ENCODE measurements around the gene NUAK2. TPM values are rescaled to one million over a fixed set of nuclear protein-coding genes. Genes with fewer than 3 reads are reported as not detected.
"Not testable (repeated sequence)": the region's sequence is repeated elsewhere in the genome, so short reads cannot be mapped to it uniquely, and the experiment has no call there.

The NUAK2 gene
- total and polyA plus RNA-seq, 2 donors from 2014 or later, result 15.1 to 19.4 TPM

DNA sequence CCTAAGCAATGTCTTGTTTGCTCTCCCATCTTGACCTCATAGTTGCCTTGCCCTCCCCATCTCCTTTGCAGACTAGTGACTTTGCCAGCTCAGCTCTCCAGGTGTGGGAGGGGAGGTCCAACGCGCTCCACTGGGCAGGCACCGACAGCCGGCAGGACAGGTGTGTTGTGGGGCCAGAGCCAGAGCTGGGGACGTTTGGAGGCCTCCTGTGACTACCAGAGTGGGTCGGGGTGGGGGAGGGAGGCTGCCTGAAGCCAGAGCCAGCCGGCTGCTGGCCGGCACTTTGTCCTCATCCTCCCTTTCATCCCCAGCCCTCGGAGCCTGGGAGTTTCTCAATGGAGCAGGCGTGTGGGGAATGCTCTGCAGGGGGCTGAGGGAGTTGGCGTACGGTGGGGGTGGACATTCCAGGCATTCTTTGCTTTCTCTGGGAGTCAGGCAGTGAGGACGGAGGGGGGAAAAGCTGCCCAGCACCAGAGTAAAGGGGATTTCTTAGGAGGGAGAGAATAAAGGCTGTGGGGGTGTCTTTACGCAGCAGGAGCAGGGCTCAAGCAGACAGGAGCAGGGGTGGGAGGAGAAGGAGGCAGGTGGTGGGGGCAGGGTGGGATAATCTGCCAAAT lies 20.2 kb downstream of the NUAK2 start:
- no peak for FAIRE-seq
- peak overlapping the region in 1 of 3 donors; percentile 81 for H3K9ac ChIP-seq (ENCODE audit: low read length in 3 of 3)
- H3K4me3 ChIP-seq (ENCODE audit: low read length in 3 of 3), result no peak overlapping the region

GRCh38 chr1:205300149-205300548 lies 21.4 kb downstream of the NUAK2 start:
- FAIRE-seq, result no peak
- Histone ChIP-seq H3K4me1 (ENCODE audit: control insufficient read depth in 2 of 3, insufficient read depth in 2 of 3, low read depth in 1 of 3, low read length in 3 of 3) (peaks cover 5 to 47% (median 22%) of the 10 kb centered on the region in 3 donors), H3K36me3 (ENCODE audit: control insufficient read depth in 2 of 3, insufficient read depth in 3 of 3, low read length in 3 of 3) (peaks cover 0 to 21% (median 13%) of the 10 kb centered on the region in 3 donors), H3K9me3 (ENCODE audit: control insufficient read depth in 2 of 3, insufficient read depth in 1 of 3, low read length in 3 of 3) (no peaks in the 10 kb centered on the region), H3K27me3 (ENCODE audit: control insufficient read depth, insufficient read depth, low read length) (no peaks in the 10 kb centered on the region), H3K4me3 (ENCODE audit: low read length in 3 of 3) (no peak overlapping the region), H3K27ac (ENCODE audit: low read depth in 2 of 2, low read length in 2 of 2) (peak overlapping the region; percentile 41 to 66), H3K9ac (ENCODE audit: low read length in 3 of 3) (peak overlapping the region in 1 of 3 donors; percentile 5)
- intact Hi-C loops (cut with DNase I), result no loop called here
- TF ChIP-seq, protein P1, sequence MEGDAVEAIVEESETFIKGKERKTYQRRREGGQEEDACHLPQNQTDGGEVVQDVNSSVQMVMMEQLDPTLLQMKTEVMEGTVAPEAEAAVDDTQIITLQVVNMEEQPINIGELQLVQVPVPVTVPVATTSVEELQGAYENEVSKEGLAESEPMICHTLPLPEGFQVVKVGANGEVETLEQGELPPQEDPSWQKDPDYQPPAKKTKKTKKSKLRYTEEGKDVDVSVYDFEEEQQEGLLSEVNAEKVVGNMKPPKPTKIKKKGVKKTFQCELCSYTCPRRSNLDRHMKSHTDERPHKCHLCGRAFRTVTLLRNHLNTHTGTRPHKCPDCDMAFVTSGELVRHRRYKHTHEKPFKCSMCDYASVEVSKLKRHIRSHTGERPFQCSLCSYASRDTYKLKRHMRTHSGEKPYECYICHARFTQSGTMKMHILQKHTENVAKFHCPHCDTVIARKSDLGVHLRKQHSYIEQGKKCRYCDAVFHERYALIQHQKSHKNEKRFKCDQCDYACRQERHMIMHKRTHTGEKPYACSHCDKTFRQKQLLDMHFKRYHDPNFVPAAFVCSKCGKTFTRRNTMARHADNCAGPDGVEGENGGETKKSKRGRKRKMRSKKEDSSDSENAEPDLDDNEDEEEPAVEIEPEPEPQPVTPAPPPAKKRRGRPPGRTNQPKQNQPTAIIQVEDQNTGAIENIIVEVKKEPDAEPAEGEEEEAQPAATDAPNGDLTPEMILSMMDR (IDR thresholded peaks at IDR 0.05; ENCODE audit: borderline replicate concordance, extremely low read depth, insufficient read depth), result no peak
- DNase-seq, result no peak

More for the DNA sequence above, 20.2 kb downstream of the NUAK2 start:
- peak; percentile 97 to 98 (median 97) for DNase-seq
- H3K9me3 ChIP-seq (ENCODE audit: control insufficient read depth in 2 of 3, insufficient read depth in 1 of 3, low read length in 3 of 3), result no peaks in the 10 kb centered on the region
- TF ChIP-seq, protein P1 (IDR thresholded peaks at IDR 0.05; ENCODE audit: borderline replicate concordance, extremely low read depth, insufficient read depth), result no peak
- peaks cover 0 to 29% (median 16%) of the 10 kb centered on the region in 3 donors for H3K36me3 ChIP-seq (ENCODE audit: control insufficient read depth in 2 of 3, insufficient read depth in 3 of 3, low read length in 3 of 3)
- intact Hi-C loops (cut with DNase I), result no loop called here
- peak overlapping the region; percentile 83 to 94 for H3K27ac ChIP-seq (ENCODE audit: low read depth in 2 of 2, low read length in 2 of 2)
- H3K27me3 ChIP-seq (ENCODE audit: control insufficient read depth, insufficient read depth, low read length), result no peaks in the 10 kb centered on the region
- H3K4me1 ChIP-seq (ENCODE audit: control insufficient read depth in 2 of 3, insufficient read depth in 2 of 3, low read depth in 1 of 3, low read length in 3 of 3), result peaks cover 5 to 39% (median 24%) of the 10 kb centered on the region in 3 donors

DNA sequence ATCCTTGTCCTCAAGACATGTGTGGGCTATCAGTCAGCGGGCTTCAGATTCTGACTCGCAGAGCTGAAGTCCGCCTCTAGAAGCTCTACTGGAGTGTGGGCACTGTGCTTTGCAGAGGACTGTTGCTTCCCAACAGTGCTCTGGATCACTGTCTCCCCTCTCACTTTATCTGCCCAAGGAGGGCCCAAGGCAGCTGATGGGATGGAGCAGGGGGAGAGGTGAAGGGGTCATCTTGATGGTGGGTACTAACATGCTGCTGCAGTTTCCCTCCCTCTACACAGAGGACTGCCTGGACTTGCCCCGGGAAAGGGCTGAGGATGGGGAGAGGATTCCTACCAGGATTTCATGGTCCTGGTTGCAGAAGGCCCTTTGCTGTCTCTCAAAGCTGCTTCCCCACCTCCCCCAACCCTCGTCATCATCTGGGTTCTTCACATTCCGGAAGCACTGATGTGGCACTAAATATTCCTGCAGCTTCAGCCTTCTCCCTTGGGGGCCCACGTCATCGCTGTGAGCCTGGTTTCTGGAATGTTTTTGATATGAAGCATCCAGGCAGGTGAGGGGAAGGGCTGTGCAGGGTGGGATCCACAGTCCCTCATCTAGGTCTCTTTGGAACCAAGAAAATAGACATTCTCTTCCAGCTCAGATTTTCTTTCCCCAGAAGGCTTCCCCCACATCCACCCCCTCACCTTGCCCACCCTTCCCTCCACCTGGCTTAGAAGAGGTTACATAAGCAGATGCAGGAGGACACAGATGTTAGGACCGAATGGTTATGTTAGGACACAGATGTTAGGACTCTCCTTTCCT lies 23.2 kb downstream of the NUAK2 start:
- no peak for FAIRE-seq
- peaks cover 5 to 57% (median 36%) of the 10 kb centered on the region in 3 donors for H3K4me1 ChIP-seq (ENCODE audit: control insufficient read depth in 2 of 3, insufficient read depth in 2 of 3, low read depth in 1 of 3, low read length in 3 of 3)
- no peak overlapping the region for H3K4me3 ChIP-seq (ENCODE audit: low read length in 3 of 3)

DNA sequence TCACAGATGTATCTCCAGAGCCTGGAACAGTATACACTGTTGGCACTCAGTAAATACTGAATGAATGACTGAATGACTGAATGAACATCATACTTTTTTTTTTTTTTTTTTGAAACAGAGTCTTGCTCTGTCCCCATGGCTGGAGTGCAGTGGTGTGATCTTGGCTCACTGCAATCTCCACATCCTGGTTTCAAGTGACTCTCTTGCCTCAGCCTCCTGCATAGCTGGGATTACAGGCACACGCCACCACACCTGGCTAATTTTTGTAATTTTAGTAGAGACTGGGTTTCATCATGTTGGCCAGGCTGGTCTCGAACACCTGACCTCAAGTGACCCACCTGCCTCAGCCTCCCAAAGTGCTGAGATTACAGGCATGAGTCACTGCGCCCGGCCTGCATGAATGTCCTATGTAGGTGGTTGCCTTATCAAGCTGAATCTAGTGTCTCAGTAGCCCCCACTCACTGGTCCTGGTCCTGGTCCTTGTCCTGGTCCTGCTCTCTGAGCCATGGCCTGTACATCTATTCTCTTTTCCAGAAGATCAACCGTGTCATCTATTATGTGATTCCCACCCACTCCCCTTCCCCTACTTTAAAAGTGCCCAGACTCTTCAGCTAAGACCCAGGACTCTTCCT lies 23.9 kb downstream of the NUAK2 start:
- H3K36me3 ChIP-seq (ENCODE audit: control insufficient read depth in 2 of 3, insufficient read depth in 3 of 3, low read length in 3 of 3); H3K4me3 ChIP-seq (ENCODE audit: low read length in 3 of 3); intact Hi-C loops (cut with DNase I); FAIRE-seq; DNase-seq; H3K27me3 ChIP-seq (ENCODE audit: control insufficient read depth, insufficient read depth, low read length); H3K9ac ChIP-seq (ENCODE audit: low read length in 3 of 3); H3K9me3 ChIP-seq (ENCODE audit: control insufficient read depth in 2 of 3, insufficient read depth in 1 of 3, low read length in 3 of 3): not testable (repeated sequence)
- H3K4me1 ChIP-seq (ENCODE audit: control insufficient read depth in 2 of 3, insufficient read depth in 2 of 3, low read depth in 1 of 3, low read length in 3 of 3), result peaks cover 5 to 57% (median 34%) of the 10 kb centered on the region in 3 donors
- H3K27ac ChIP-seq (ENCODE audit: low read depth in 2 of 2, low read length in 2 of 2), result peak overlapping the region; percentile 83 to 85

More for the DNA sequence above, 23.2 kb downstream of the NUAK2 start:
- H3K27ac ChIP-seq (ENCODE audit: low read depth in 2 of 2, low read length in 2 of 2), result peak overlapping the region; percentile 83 to 85
- H3K9ac ChIP-seq (ENCODE audit: low read length in 3 of 3), result peak overlapping the region in 1 of 3 donors; percentile 74
- no peaks in the 10 kb centered on the region for H3K9me3 ChIP-seq (ENCODE audit: control insufficient read depth in 2 of 3, insufficient read depth in 1 of 3, low read length in 3 of 3)
- intact Hi-C loops (cut with DNase I), result no loop called here
- no peaks in the 10 kb centered on the region for H3K27me3 ChIP-seq (ENCODE audit: control insufficient read depth, insufficient read depth, low read length)
- DNase-seq, result peak; percentile 91 to 97 (median 92)
- H3K36me3 ChIP-seq (ENCODE audit: control insufficient read depth in 2 of 3, insufficient read depth in 3 of 3, low read length in 3 of 3), result peaks cover 0 to 7% (median 6%) of the 10 kb centered on the region in 3 donors
- TF ChIP-seq, protein P1 (IDR thresholded peaks at IDR 0.05; ENCODE audit: borderline replicate concordance, extremely low read depth, insufficient read depth), result no peak
